ENCODE measurements around the gene NADK. TPM values are rescaled to one million over a fixed set of nuclear protein-coding genes. Genes with fewer than 3 reads are reported as not detected.

The NADK gene
- total RNA-seq, 1 experiment from 2014 or later: 92.2 TPM

DNA sequence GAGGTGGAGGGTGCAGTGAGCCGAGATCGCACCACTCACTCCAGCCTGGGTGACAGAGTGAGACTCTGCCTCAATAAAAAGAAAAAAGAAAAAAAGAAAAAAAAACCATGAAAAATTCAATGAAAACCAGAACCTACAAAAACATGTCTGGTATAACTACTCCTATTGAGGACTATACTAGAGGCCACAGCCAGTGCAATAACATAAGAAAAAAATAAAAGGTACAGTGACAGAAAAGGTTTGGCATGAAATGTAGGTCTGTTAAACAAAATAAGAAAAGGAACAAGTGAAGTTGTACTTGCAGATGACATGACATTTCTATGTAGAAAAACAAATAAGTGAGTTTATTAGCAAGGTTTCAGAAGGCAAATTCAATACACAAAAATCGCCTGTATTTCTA lies 8.2 kb downstream of the NADK start:
- intact Hi-C loops (cut with micrococcal nuclease; ENCODE audit: unreplicated experiment): no loop called here
- Mint-ChIP-seq H3K36me3 (ENCODE audit: insufficient read depth, unreplicated experiment) (peaks cover 43% of the 10 kb centered on the region), H3K27ac (ENCODE audit: unreplicated experiment) (no peak overlapping the region), H3K4me3 (ENCODE audit: low read depth, unreplicated experiment) (no peak overlapping the region), H3K9me3 (ENCODE audit: low read depth, unreplicated experiment) (no peaks in the 10 kb centered on the region), H3K4me1 (ENCODE audit: low read depth, unreplicated experiment) (no peaks in the 10 kb centered on the region), H3K27me3 (ENCODE audit: unreplicated experiment) (no peaks in the 10 kb centered on the region)
- DNase-seq: no peak
- CTCF ChIA-PET: no interaction called here
- BruUV-seq (replicated peaks): no TSS peak
- no peak for TF ChIP-seq CTCF (IDR thresholded peaks at IDR 0.05; ENCODE audit: unreplicated experiment)

- BruUV-seq (replicated peaks): no TSS peak
- no peak overlapping the region for H3K27ac Mint-ChIP-seq (ENCODE audit: unreplicated experiment)
Observed at GRCh38 chr1:1768249-1768992, 9.8 kb downstream of the NADK start.

GRCh38 chr1:1764876-1765470 lies 13.3 kb downstream of the NADK start:
- Mint-ChIP-seq H3K36me3 (ENCODE audit: insufficient read depth, unreplicated experiment) (peaks cover 49% of the 10 kb centered on the region), H3K4me3 (ENCODE audit: low read depth, unreplicated experiment) (no peak overlapping the region), H3K9me3 (ENCODE audit: low read depth, unreplicated experiment) (no peaks in the 10 kb centered on the region), H3K27ac (ENCODE audit: unreplicated experiment) (no peak overlapping the region), H3K4me1 (ENCODE audit: low read depth, unreplicated experiment) (peaks cover under 1% of the 10 kb centered on the region), H3K27me3 (ENCODE audit: unreplicated experiment) (no peaks in the 10 kb centered on the region)
- DNase-seq: no peak
- intact Hi-C loops (cut with micrococcal nuclease; ENCODE audit: unreplicated experiment): no loop called here
- BruUV-seq (replicated peaks): no TSS peak
- CTCF ChIA-PET: no interaction called here
- TF ChIP-seq CTCF (IDR thresholded peaks at IDR 0.05; ENCODE audit: unreplicated experiment): no peak

More at GRCh38 chr1:1768249-1768992, 9.8 kb downstream of the NADK start:
- H3K9me3 Mint-ChIP-seq (ENCODE audit: low read depth, unreplicated experiment): no peaks in the 10 kb centered on the region
- DNase-seq: no peak
- CTCF ChIA-PET: no interaction called here
- peaks cover 48% of the 10 kb centered on the region for H3K36me3 Mint-ChIP-seq (ENCODE audit: insufficient read depth, unreplicated experiment)
- no peak for TF ChIP-seq CTCF (IDR thresholded peaks at IDR 0.05; ENCODE audit: unreplicated experiment)
- no peaks in the 10 kb centered on the region for H3K27me3 Mint-ChIP-seq (ENCODE audit: unreplicated experiment)
- intact Hi-C loops (cut with micrococcal nuclease; ENCODE audit: unreplicated experiment): no loop called here
- H3K4me1 Mint-ChIP-seq (ENCODE audit: low read depth, unreplicated experiment): no peaks in the 10 kb centered on the region
- H3K4me3 Mint-ChIP-seq (ENCODE audit: low read depth, unreplicated experiment): no peak overlapping the region

- peaks cover 51% of the 10 kb centered on the region for H3K36me3 Mint-ChIP-seq (ENCODE audit: insufficient read depth, unreplicated experiment)
- no TSS peak for BruUV-seq (replicated peaks)
- intact Hi-C loops (cut with micrococcal nuclease; ENCODE audit: unreplicated experiment): no loop called here
- CTCF ChIA-PET: no interaction called here
- H3K4me3 Mint-ChIP-seq (ENCODE audit: low read depth, unreplicated experiment): no peak overlapping the region
- H3K27me3 Mint-ChIP-seq (ENCODE audit: unreplicated experiment): no peaks in the 10 kb centered on the region
- peaks cover 11% of the 10 kb centered on the region for H3K4me1 Mint-ChIP-seq (ENCODE audit: low read depth, unreplicated experiment)
- no peak for DNase-seq
- no peak for TF ChIP-seq CTCF (IDR thresholded peaks at IDR 0.05; ENCODE audit: unreplicated experiment)
- no peaks in the 10 kb centered on the region for H3K9me3 Mint-ChIP-seq (ENCODE audit: low read depth, unreplicated experiment)
- H3K27ac Mint-ChIP-seq (ENCODE audit: unreplicated experiment): no peak overlapping the region
Observed at GRCh38 chr1:1763657-1764621, 14.3 kb downstream of the NADK start.

Data from Calu3 (cell line).